ENCODE data around the gene MT1M.
A peak's percentile ranks its signal among the peaks of the same experiment; 100 is the strongest.

The MT1M gene

GRCh38 chr16:56682703-56683397, 50.4 kb downstream of the MT1M start:
- no peak for TF ChIP-seq CTCF (IDR thresholded peaks at IDR 0.05; ENCODE audit: borderline replicate concordance, insufficient read depth, low read depth, low read length)
- H3K4me3 ChIP-seq (ENCODE audit: low read depth, low read length): peak overlapping the region; percentile 35

Data from GM12875 (cell line).